Stimulated activated naive CD4-positive, alpha-beta T cell treated with Interleukin-2 at 50 U/mL for 16 hours (primary cell): Measurements from ENCODE around the gene CHRD.
"Not testable (repeated sequence)": the region's sequence is repeated elsewhere in the genome, so short reads cannot be mapped to it uniquely, and the experiment has no call there.

Experiments
- DNase-seq: peaks from one replicate; lab custom pipeline; 2025; lab: John Stamatoyannopoulos, UW

Gene CHRD

DNA sequence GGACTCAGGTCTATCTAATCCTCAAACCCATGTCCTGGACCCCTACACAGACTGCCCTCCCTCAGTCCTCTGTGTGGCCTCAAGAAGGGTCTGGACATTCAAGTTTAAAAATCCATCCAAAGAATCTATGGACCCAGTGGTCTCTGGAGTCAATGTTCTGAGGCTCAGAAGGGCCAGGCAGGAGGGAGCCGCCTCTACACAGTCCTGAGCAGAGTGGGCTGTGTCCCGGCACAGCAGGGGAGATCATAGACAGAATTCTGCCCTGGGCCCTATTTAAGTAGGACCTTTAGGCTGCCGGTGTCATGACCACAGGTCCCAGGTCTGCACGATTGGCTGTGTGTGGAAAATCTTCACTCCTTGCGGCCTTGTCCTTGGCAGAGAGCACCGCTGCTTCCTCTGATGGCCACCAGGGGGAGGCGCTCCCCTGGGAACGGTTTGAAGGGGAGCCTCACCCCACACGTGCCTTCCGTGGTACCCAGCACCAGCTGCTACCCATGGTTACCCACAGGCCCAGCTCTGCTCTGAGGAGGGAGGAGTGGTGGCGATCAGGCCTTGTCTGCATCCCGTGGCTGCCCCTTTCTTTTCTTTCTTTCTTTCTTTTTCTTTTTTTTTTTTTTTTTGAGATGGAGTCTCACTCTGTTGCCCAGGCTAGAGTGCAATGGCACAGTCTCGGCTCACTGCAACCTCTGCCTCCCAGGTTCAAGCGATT lies 37.9 kb downstream of the CHRD start:
- peak; percentile 46 for DNase-seq

DNA sequence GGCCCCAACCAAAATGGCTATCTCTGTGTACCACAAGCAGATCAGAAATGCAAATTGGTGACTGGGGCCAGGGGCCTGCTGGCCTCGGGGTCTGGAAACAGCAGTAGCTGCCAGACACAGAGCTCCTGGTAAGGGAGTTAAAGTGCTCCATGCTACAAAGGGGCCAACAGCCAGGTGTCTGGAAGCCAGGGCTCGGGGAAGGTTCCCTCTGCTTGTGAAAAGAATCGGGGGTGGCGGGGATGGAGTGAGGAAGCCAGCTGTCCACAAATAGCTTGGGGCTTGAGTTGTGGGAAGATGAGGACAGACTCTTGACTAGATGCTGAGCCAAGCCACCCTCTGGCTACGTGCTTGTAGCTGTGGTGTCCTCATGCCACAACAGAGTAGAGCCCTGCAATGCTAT lies 39.3 kb downstream of the CHRD start:
- no peak for DNase-seq

DNA sequence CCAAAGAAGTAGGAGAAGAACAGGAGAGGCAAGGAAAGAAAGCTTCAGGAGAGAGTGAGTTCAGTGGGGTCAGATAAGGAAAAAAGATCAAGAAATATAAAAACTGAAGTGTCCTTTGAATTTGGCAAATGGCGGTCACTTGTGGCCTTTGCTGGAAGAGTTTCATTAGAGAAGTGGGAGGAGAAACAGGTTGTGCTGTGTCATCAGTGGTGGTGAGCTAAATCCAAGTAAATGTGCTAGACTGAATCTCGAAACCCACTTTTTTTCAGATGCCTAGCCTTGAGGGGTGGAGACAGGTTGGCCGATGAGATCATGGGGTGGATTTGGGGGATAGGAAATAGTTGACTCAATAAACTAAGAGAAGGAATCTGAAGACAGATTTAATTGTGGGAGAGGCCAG lies 43.7 kb downstream of the CHRD start:
- no peak for DNase-seq

DNA sequence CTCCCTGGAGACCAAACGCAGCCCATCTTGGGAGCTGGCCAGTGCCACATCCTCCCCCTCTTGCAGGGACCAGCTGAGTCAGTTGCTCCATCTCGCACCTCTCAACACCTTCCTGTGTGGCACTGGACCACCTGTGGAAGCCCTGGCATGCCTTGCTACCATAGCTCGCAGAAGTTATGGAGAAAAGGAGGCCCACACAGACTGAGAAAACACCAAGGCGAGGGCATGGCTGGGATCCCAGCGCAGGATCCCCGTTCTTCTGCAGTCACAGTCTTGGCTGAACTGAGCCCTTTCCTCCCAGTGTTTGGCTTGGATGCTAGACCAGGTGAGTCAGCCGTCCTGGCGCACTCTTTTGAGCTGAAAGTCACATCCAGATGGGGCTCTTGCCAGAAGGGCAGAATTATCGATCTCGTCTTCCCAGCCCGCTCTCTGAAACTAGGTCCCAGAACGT lies 46.9 kb downstream of the CHRD start:
- DNase-seq = no peak

DNA sequence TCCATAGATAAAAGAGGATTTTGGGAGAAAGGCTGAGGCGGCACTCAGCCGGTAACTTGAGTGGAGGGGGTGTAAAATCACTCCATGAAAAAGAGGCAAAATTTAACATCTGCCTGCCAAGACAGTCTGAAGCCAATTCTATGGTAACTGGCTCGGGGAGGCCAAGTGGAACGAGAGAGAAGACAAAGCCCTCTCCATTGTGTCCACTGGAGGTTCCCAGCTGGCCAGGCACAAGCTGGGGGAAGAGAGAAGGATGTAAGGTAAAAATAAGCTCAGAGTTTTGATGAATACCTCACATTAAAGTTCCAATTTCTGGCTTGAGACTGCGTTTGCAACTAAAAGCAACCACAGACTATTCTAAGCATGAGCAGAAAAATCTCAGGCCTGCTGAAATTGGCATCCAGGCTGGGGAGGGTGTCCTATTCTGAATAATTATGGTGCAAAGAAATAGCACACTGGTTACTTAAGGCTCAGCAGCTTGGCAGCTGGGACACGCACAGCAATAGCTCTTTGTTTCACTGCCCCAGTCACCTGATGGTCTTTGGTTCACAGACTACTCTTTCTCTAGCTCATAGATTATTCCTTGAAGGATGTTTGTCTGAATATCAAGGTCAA lies 48.8 kb downstream of the CHRD start:
- DNase-seq = no peak

DNA sequence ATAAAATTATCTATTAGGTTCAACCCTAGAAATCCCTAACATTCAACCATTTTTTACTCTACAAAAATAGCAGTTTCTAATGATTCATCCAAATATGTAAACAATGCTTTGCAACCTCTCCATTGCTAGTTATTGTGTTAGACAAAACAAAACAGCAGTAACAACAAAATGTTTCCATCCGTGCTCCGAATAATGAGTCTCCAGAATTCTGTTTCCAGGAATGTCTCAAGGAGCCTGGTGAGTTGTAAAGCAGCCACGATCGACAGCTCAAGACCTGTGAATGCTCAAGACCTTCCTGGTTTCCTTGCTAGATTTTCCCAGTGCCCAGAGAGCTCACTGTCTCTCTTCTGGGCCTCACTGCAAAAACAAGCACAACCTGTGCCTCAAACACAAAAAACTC lies 49.9 kb downstream of the CHRD start:
- no peak for DNase-seq

DNA sequence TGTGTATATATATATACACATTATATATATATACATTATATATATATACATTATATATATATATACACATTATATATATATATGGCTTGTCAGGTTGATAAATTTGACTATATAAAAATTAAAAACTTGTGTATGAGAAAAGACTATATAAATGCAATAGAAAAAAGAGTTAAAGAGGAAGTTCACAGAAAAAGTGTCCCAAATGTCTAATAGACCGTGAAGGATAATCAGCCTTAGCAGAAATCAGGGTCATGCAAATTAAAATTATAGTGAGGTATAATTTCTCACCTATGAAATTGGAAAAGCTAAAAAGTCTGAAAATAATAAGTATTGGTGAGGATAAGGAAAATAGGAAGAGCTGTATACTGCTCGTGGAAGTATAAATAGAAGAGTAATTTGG lies 51.1 kb downstream of the CHRD start:
- no peak for DNase-seq

DNA sequence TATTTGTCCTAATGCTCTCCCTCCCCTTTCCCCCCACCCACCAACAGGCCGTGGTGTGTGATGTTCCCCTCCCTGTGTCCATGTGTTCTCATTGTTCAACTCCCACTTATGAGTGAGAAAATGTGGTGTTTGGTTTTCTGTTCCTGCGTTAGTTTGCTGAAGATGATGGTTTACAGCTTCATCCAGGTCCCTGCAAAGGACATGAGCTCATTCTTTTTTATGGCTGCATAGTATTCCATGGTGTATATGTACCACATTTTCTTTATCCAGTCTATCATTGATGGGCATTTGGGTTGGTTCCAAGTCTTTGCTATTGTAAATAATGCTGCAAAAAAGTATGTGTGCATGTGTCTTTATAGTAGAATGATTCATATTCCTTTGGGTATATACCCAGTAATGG lies 53.3 kb downstream of the CHRD start:
- DNase-seq = not testable (repeated sequence)

DNA sequence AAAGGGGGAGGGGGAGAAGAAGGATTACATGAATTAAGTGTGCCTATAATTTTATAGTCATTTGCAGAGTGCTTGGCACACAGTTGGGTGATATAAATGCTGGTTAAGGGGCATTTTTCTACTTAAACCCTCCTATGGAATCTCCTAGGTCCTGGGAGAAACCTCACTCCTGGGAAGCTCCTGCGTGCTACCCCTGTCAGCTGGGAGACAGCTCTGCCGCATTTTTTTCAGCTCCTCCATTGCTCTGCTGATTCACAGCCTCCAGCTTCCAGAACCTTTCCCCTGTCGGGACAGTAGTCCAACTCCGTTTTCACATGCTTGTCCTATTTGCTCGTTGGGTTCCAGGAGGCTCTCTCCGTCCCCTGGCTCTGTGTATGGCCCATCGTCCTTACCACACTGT lies 59.2 kb downstream of the CHRD start:
- DNase-seq = no peak
